ENCODE data around the gene IQSEC1.

The IQSEC1 gene

DNA sequence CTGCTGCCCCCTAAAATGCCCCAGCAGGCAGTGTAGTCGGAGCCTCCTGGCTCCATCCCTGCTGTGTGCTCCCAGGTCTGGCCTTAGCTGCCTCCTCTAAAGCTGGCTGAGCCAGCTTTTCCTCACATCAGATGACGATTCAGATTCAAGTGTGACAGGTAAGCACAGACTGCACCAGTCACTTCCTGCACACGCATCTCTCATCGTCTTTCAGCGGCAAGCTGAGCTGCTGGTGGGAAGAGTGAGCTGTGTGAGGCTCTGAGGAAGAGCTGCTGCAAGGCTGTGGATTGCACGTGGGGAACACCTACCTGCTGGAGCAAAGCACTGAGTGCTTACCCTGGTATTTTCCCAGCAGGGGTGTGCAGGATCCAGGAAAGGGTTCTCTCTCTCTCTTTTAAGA lies 143.4 kb downstream of the IQSEC1 start:
- DNase-seq = no peak

DNA sequence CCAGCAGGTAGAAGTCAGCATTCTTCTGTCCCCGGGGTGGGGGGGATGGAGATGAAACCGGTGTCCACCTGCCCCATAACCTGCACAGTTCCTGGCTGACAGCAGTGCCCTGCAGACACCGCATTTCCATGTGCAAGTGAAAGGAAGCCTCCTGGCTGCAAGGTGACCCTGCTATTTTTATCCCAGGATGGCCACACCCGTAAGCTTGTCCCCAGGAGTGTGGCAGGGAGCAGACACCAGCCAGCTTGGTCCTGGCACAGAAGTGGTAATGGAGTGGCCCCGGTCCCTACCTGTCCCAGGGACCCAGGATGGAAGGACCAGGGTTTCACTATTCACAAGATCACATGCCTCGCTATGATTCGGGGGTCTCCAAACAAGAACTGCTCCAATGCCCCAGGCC lies 146.6 kb downstream of the IQSEC1 start:
- no peak for DNase-seq

GRCh38 chr3:12925648-12926047 lies 147.6 kb downstream of the IQSEC1 start:
- no peak for DNase-seq

- DNase-seq = no peak
These were observed 148.8 kb downstream of the IQSEC1 start for GRCh38 chr3:12924437-12924836.

DNA sequence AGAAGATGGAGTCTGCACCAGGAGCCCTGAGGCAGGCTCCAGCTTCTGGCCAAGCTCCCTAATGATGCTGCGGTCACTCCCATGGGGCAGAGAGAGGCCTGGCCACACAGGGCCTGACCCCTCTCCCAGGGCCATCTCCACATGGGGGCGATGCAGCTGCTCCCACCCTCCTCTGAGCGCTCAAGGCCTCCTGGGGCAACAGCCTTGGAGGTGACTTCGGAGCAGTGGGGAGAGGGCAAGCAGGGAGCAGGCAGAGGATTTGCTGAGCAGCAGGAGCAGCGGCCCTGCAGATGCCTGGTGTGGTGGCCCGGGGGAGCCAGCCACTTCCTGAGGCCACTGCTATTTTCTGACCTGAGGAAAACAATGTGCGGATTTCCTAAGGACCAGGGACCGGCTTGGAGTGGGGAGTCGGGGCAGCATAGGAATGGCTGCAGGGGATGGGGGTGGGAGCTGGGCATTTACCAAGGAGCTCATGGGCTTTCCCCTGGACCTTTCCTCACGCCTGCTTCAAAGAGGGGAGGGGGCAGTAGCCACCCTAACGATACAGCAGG lies 150.3 kb downstream of the IQSEC1 start:
- DNase-seq = no peak

- DNase-seq = no peak
These were observed 150.9 kb downstream of the IQSEC1 start for GRCh38 chr3:12922306-12922705.

GRCh38 chr3:12921736-12922135 lies 151.5 kb downstream of the IQSEC1 start:
- no peak for DNase-seq

GRCh38 chr3:12920967-12921366 lies 152.3 kb downstream of the IQSEC1 start:
- no peak for DNase-seq

GRCh38 chr3:12919205-12919604 lies 154.0 kb downstream of the IQSEC1 start:
- DNase-seq = no peak

DNA sequence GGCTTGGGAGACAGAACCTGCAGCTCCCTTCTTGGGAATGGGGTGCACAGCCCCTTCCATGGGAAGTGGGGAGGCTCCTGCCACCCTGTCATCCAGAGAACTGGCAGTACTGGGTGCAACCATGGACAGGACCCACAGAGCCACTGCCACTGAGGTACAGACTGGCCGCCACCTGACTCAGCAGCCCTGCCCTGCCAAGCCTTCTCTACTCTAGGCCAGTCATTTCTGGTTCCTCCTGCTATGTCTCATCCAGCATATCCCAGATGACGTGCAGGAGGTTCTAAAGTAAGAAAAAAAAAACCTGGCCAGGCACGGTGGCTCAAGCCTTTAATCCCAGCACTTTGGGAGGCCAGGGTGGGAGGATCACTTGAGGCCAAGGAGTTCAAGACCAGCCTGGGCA lies 155.0 kb downstream of the IQSEC1 start:
- no peak for DNase-seq

DNA sequence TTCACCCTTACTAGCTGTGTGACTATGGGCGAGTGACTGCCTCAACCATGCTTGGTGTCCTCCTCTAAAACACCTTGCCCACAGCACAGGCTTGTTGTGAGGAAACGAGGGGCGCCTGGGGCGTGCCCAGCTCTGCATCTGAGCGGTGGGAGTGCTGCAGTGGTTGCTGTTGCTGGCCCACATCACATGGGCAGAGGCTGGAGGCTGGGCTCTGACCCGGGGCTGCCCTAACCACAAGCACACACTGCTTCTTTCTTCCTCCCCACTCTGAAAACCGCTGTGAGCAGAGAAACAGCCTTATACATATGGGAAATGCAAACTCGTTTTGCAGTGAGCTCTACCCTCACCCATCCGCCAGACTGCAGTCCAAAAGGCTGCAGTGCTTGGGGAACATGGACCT lies 157.1 kb downstream of the IQSEC1 start:
- DNase-seq = peak; percentile 27

- DNase-seq = no peak
These were observed 159.1 kb downstream of the IQSEC1 start for GRCh38 chr3:12914088-12914487.

- no peak for DNase-seq
These were observed 161.3 kb downstream of the IQSEC1 start for GRCh38 chr3:12911881-12912415.

GRCh38 chr3:12910356-12911099 lies 162.7 kb downstream of the IQSEC1 start:
- DNase-seq = no peak

DNA sequence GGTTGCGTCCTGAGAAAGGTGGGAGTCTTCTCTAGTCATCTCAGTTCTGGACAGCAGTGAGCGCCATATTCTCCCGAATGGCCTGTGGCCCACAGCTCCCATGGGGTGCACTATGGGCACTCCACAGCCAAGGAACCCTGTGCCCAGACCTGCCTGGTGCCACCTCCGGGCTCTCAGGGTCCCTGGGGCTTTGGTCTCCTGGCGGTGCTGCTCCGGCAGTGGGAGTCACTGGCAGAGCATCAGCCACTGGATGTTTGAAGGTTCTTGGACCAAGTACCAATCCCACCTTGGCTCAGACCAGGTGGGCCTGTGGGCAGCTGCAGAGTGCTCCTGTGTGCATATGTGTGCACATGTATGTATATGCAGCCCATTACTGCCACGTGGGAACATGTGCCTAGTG lies 163.5 kb downstream of the IQSEC1 start:
- DNase-seq = no peak

- no peak for DNase-seq
These were observed 164.4 kb downstream of the IQSEC1 start for GRCh38 chr3:12908859-12909258.

- DNase-seq = no peak
These were observed 165.0 kb downstream of the IQSEC1 start for GRCh38 chr3:12908136-12908730.

DNA sequence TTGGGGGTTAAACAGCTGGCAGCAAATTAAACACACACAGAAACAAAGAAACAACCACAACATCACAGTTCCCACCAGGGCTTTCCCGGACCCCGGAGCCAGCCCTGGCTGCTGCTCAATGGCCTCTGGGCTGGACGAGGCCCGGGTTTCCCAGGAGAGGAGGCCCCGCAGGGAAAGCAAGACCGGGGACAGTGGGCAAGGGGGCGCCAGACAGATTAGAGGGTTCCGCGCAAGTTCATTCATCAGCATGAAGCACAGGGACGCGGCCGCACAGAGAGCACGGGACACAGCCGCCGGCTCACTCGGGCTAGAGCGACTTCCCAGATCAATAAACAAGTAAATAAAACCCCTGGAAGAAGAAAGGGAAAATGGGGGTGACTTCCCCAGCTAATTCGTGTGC lies 165.5 kb downstream of the IQSEC1 start:
- no peak for DNase-seq

DNA sequence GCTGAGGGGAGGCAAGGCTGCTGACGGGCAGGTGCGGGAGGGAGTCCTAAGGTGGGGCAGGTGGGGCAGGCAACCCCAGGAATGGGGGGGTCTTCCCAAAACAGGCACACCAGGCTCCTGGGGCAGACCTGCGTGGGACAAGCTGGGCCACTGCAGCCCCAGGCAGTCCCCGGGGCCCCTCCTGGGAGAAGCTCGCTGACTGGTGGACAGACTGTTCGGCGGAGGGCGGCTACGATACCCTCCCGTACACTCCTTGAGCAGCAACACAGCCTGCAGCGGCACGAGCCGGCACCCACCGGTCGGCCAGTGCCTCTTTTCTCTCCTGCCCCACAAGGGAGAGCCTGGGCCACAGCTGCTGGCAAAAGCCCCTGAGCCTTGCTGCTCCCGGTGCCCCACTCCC lies 165.9 kb downstream of the IQSEC1 start:
- DNase-seq = no peak

DNA sequence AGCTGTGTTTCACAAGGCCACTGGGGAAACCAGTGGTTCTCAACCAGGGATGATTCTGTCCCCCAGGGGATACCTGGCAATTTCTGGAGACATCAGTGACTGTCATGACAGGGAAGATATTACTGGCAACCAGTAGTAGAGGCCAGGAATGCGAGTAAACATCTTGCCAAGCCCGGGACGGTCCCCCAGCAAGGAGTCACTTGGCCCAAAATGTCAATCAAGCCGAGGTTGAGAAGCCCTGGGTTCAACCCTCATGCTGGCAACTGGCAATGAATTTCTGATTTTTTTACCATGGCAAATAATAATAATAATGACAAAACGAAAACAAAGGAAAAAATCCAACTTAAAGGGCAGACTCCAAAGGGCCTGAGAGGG lies 166.3 kb downstream of the IQSEC1 start:
- DNase-seq = no peak

- DNase-seq = no peak
These were observed 166.9 kb downstream of the IQSEC1 start for GRCh38 chr3:12906141-12906915.

DNA sequence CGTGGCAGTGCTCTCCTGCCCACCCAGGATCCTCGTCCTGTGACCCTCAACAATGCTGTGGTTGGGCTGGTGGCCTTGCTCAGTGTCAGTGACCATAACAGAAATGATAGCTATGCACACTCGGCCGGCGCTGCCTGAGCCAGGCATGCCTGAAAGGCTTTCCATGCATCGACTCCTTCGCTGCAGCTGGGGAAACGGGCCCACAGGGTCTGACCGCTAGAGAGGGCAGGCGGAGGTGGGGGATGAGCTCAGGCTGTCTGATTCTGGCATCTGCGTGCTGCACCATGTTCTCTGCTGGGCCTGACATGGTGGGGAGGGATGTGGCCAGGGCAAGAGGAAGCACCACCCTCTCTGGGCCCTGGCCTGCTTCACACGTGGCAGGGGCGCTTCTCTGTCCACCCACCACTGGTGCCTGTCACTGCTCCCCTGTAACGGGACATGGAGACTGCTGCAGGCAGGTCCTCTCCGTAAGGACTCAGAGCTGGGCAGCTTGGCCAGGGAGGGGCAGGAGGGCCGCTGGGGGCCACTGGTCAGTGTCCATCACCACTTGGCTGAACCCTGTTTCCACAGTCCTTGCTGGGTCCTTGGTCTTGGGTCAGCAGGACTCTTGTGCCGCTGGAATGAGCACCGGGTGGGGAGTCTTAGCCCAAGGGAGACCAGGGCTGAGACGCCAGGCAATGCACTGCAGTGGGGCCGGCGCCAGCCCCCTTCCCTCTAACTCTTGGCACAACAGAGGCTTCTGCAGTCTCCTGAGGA lies 167.7 kb downstream of the IQSEC1 start:
- no peak for DNase-seq

GRCh38 chr3:12904951-12905315 lies 168.3 kb downstream of the IQSEC1 start:
- no peak for DNase-seq
